Measurements from ENCODE around the gene EML4.
"Not testable (repeated sequence)": the region's sequence is repeated elsewhere in the genome, so short reads cannot be mapped to it uniquely, and the experiment has no call there.

The EML4 gene

GRCh38 chr2:42333579-42333978 lies 164.4 kb downstream of the EML4 start:
- DNase-seq (ENCODE audit: low read depth) = no peak

- no peak for DNase-seq (ENCODE audit: low read depth)
Observed at GRCh38 chr2:42334220-42334619, 165.1 kb downstream of the EML4 start.

DNA sequence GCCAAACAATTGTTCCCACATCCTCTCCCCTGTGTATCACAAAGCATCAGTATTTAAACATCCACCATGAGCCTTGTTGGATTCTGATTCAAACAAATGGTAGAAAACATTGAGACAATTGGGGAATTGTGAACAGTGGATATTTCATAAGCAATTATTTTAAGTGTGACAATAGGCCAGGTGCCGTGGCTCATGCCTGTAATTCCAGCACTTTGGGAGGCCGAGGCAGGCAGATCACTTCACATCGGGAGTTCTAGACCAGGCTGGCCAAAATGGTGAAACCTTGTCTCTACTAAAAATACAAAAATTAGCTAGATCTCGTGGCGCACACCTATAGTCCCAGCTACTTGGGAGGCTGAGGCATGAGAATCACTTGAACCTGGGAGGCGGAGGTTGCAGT lies 165.7 kb downstream of the EML4 start:
- DNase-seq (ENCODE audit: low read depth) = not testable (repeated sequence)

DNA sequence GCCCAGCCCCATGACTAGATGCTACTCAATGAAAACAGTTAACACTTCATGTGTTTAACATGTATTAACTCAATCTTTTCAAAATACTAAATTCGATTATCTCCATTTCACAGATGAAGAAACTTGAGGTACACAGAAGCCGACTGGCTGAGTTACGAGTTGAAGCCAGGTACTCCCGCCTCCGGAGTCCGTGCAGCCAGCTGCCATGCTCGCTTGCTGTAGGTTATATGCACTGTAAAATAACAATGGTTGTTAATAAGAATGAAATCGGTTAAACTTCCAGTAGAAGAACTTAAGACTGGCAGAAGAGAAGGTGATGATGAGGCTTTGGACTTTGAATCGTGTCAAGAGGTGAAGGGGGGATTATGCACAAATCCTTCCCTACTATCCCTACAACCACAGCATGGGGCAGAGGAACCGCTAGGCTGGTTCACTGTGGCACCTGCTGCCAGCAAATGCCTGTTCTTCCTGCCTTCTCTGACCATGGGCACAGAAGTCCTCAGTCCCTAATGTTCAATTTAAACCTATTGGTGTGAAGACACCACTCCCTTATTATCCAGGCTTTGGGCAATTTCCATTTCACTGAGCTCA lies 166.5 kb downstream of the EML4 start:
- DNase-seq (ENCODE audit: low read depth) = no peak

DNA sequence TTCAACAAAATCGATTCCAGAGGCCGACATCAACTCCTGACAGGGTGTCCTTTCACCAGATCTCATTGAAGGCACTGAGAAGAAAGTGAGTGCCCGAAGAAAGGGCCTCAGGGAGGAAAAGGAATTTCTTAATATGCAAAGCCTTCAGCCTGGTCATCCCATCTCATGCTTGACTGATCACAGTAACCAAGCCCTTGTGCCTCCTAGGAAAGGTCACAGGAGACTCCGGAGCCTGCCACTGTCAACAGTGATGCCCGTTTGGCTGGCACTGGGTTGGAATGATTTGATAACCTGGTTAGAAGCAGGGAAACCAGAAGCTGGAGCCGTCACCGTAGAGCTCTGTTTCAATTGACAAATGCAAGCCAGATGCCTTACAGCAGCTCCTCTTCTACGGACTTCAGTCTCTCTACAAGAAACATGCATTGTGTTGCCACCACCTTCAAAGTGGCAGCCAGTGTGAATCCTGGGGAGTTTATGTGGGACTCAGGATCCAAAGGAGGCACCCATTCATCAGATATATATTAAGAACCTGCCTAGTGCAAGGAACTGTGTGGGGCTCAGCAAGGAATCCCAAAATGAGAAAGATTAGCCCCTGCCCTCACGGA lies 167.3 kb downstream of the EML4 start:
- no peak for DNase-seq (ENCODE audit: low read depth)

DNA sequence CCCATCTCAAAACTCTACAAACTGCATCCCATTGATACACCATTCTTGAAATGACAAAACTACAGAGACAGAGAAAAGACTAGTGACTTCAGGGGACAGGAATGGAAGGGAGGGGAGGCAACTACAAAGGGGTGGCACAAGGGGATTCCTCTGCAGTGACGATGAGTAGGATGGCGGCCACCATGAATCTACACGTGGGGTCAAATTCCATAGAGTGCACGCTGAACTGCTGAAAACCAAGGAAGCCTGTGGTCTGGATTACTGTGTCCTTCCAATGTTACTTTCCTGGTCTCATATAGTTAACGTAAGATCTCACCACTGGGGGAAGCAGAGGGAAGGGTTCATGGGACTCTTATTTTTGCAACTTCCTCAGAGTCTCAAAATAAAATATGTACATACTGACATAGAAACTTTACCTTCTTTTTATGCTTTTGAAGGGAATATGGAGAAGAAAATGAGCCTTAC lies 168.2 kb downstream of the EML4 start:
- no peak for DNase-seq (ENCODE audit: low read depth)

GRCh38 chr2:42337846-42338566 lies 168.9 kb downstream of the EML4 start:
- DNase-seq (ENCODE audit: low read depth) = no peak

GRCh38 chr2:42338567-42339190 lies 169.5 kb downstream of the EML4 start:
- DNase-seq (ENCODE audit: low read depth) = no peak

- no peak for DNase-seq (ENCODE audit: low read depth)
Observed at GRCh38 chr2:42339191-42339912, 170.2 kb downstream of the EML4 start.

DNA sequence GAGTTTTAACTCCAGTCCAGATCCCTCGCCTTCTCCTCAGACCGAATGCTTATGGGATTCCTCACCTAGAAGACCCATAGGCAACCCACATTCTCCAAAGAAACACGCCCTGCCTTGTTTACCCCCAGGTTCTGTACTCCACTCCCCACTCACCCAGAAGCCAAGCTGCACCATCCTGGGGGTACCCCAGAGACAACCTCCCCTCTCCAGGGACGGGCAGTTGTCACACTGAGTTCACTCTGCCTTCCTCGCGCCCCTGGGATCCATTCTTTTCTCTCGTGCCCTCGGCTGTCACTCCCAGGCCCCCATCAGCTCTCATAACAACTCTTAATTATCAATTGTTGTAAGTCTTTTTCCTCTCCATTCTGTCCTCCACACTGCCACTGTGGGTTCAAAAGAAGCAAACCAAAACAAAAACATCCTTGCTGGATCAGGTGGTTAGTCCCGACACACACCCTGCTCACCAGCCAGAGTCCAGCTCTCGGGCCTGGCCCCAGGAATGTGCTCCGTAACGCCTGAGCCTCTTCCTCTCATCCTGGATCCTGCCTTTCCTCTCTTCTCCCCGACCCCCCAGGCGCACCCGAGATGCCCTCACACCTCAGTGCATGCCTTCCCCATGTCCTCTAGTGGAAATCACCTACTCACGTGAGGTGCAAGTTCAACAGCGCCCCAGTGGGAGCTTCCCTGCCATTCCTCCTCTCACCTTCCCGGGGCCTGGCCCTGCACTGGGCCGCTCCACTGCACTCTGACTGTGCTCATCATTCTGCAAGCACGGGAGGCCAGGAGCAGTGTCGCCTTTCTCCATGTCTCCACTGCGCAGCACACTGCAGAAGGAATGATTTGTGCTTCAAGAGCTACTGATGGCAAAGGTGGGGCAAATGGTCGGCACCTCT lies 171.1 kb downstream of the EML4 start:
- DNase-seq (ENCODE audit: low read depth) = no peak

DNA sequence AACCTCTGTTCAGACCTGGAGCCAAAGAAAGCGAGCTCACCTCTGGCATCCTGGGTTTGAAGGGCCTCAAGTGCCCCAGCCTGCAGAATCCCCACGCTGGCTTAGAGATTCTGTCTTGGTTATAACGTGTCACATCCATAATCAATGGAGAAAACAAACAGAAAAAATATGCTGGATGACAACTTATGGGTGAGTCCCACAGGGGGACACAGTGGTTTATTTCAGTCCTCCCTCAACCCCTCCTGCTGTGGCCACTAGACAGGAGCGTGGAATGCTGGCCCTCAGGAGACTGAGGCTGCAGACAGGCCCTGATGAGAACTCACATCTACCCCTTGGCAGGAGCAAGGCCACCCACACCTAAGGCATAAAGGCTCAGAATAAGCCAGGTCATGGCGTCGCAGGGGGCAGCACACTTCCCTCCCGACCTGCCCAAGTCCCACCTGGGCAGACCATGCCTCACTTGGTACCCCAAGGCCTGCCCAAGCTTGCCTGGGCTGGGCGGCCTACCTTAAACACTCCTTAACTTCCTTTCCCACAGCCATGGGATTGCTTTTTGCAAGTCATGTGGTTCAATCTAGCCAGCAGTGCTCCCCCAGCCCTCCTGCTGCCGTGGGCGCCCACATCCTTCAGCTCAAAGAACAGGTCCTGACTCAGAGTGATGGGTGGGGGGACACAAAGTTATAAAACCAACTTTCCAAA lies 171.9 kb downstream of the EML4 start:
- DNase-seq (ENCODE audit: low read depth) = no peak

GRCh38 chr2:42342061-42342794 lies 173.1 kb downstream of the EML4 start:
- no peak for DNase-seq (ENCODE audit: low read depth)

GRCh38 chr2:42342795-42343241 lies 173.7 kb downstream of the EML4 start:
- no peak for DNase-seq (ENCODE audit: low read depth)

GRCh38 chr2:42345986-42346385 lies 176.8 kb downstream of the EML4 start:
- no peak for DNase-seq (ENCODE audit: low read depth)

- DNase-seq (ENCODE audit: low read depth) = not testable (repeated sequence)
Observed at GRCh38 chr2:42346856-42347255, 177.7 kb downstream of the EML4 start.

GRCh38 chr2:42347518-42347917 lies 178.4 kb downstream of the EML4 start:
- DNase-seq (ENCODE audit: low read depth) = not testable (repeated sequence)

GRCh38 chr2:42348113-42348805 lies 179.1 kb downstream of the EML4 start:
- no peak for DNase-seq (ENCODE audit: low read depth)

GRCh38 chr2:42350434-42351063 lies 181.4 kb downstream of the EML4 start:
- no peak for DNase-seq (ENCODE audit: low read depth)

DNA sequence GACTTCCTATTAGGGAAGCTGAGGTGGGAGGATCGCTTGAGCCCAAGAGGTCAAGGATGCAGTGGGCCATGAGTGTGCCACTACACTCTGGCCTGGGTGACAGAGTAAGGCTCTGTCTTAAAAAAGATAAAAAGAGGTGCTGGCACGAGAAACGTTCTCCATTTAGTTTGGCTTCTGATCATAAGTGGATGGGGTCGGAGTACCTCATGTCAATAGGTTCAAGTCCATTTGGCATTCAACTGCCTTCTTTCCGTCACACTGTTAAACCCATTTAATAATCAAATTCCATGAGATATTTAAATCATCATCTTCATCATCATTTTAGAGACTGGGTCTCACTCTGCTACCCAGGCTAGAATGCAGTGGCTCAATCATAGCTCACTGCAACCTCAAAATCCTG lies 182.7 kb downstream of the EML4 start:
- no peak for DNase-seq (ENCODE audit: low read depth)

Data from activated T-helper 1 cell treated with Interleukin-2 at 50 U/mL for 16 hours (primary cell).